ENCODE results near the gene CFL2.

DNA sequence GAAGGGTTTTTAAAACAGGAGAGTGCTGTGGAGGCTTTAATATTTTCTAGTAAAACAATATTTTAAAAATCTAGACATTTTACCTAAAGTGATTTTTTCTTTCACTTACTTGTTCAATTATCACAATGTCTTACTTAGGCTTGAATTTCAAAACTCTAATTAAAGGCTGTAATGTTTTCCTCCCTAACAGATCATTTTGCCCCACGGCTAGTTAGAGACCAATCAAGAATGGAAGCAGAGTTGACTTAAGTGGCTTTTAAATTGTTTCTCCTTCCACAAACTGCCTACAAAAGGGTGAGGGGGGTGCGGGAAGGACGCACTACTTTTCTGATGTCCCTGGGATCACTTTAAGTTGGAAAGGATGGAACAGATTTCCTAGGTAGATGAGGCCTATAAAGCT lies 9.5 kb upstream of the CFL2 start:
- TF ChIP-seq ZNF30 (CRISPR knock-in tag; IDR thresholded peaks at IDR 0.05) (no peak), SP1 (IDR thresholded peaks at IDR 0.05) (no peak), SP1 (CRISPR knock-in tag; IDR thresholded peaks at IDR 0.05) (no peak), BRCA1 (CRISPR knock-in tag; IDR thresholded peaks at IDR 0.05) (no peak), MBNL3 (CRISPR knock-in tag; conservative IDR thresholded peaks at IDR 0.05) (no peak), POLR2A (IDR thresholded peaks at IDR 0.05; ENCODE audit: insufficient read depth in 1 of 2, low read depth in 2 of 2, low read length in 2 of 2) (no peak), REST (IDR thresholded peaks at IDR 0.05; ENCODE audit: borderline replicate concordance in 1 of 2, low read depth in 1 of 2, low read length in 2 of 2) (no peak), PRMT3 (CRISPR knock-in tag; IDR thresholded peaks at IDR 0.05; ENCODE audit: borderline replicate concordance, low read depth) (no peak), HINFP (CRISPR knock-in tag; IDR thresholded peaks at IDR 0.05; ENCODE audit: low read depth) (no peak), CTCF (CRISPR knock-in tag; IDR thresholded peaks at IDR 0.05) (no peak), RFX1 (IDR thresholded peaks at IDR 0.05) (no peak)
- TF ChIP-seq, protein P1, sequence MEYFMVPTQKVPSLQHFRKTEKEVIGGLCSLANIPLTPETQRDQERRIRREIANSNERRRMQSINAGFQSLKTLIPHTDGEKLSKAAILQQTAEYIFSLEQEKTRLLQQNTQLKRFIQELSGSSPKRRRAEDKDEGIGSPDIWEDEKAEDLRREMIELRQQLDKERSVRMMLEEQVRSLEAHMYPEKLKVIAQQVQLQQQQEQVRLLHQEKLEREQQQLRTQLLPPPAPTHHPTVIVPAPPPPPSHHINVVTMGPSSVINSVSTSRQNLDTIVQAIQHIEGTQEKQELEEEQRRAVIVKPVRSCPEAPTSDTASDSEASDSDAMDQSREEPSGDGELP (IDR thresholded peaks at IDR 0.05; ENCODE audit: borderline replicate concordance, low read depth), result no peak
- TF ChIP-seq, protein P2, sequence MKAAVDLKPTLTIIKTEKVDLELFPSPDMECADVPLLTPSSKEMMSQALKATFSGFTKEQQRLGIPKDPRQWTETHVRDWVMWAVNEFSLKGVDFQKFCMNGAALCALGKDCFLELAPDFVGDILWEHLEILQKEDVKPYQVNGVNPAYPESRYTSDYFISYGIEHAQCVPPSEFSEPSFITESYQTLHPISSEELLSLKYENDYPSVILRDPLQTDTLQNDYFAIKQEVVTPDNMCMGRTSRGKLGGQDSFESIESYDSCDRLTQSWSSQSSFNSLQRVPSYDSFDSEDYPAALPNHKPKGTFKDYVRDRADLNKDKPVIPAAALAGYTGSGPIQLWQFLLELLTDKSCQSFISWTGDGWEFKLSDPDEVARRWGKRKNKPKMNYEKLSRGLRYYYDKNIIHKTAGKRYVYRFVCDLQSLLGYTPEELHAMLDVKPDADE (CRISPR knock-in tag; IDR thresholded peaks at IDR 0.05), result no peak

Data from HepG2 (cell line).